DOHH2 (cell line): ENCODE measurements around the gene GGT6.

Experiments used
- H3F3A ChIP-seq: fragments of 200-600 bp; sonication (generic), shearing (Covaris generic); 2 replicates; pipeline ENCODE4 v1.6.0; 2016; ENCODE audit warnings: antibody characterized with exemption, mild to moderate bottlenecking; ENCODE audit not compliant: control insufficient read depth, insufficient read depth
- H3K27ac ChIP-seq: fragments of 200-600 bp; sonication (generic); 2 replicates; pipeline ENCODE4 v1.5.1; 2014; ENCODE audit warnings: low read depth, mild to moderate bottlenecking, low read length, moderate library complexity
- H3K27me3 ChIP-seq: fragments of 200-600 bp; sonication (generic); 2 replicates; pipeline ENCODE4 v1.6.1; 2014; ENCODE audit warnings: mild to moderate bottlenecking, low read length, mixed read lengths; ENCODE audit not compliant: control insufficient read depth
- H3K36me3 ChIP-seq: fragments of 200-600 bp; sonication (generic); 2 replicates; pipeline ENCODE4 v1.6.1; 2014; ENCODE audit warnings: mild to moderate bottlenecking, low read length, moderate library complexity, mixed read lengths; ENCODE audit not compliant: control insufficient read depth
- H3K4me1 ChIP-seq: fragments of 200-600 bp; sonication (generic); 2 replicates; pipeline ENCODE4 v1.6.1; 2014; ENCODE audit warnings: mild to moderate bottlenecking, low read length, mixed read lengths; ENCODE audit not compliant: control insufficient read depth
- H3K4me2 ChIP-seq: fragments of 200-600 bp; sonication (generic); 2 replicates; pipeline ENCODE4 v1.6.0; 2014; ENCODE audit warnings: mild to moderate bottlenecking, low read length, moderate library complexity
- H3K4me3 ChIP-seq: fragments of 200-600 bp; sonication (generic); 2 replicates; pipeline ENCODE4 v1.5.1; 2014; ENCODE audit warnings: mild to moderate bottlenecking, low read length, mixed read lengths
- H3K79me2 ChIP-seq: fragments of 200-600 bp; sonication (generic); 2 replicates; pipeline ENCODE4 v1.6.1; 2014; ENCODE audit warnings: mild to moderate bottlenecking, low read length, mixed read lengths; ENCODE audit not compliant: control insufficient read depth
- H3K9me2 ChIP-seq: fragments of 200-600 bp; sonication (generic); replicated peaks from 2 replicates; pipeline ENCODE4 v1.6.1; 2014; ENCODE audit warnings: mild to moderate bottlenecking, low read length, mixed read lengths; ENCODE audit not compliant: control insufficient read depth
- H3K9me3 ChIP-seq: fragments of 200-600 bp; sonication (generic); 2 replicates; pipeline ENCODE4 v1.6.1; 2014; ENCODE audit warnings: antibody characterized with exemption, low read length, mixed read lengths; ENCODE audit not compliant: control insufficient read depth, insufficient read depth
- H4K20me1 ChIP-seq: fragments of 200-600 bp; sonication (generic); 2 replicates; pipeline ENCODE4 v1.6.0; 2014; ENCODE audit warnings: low read depth, mild to moderate bottlenecking, antibody characterized with exemption, low read length, moderate library complexity; ENCODE audit not compliant: control insufficient read depth, insufficient read depth
- CTCF ChIP-seq: fragments of 200-600 bp; sonication (generic); IDR thresholded peaks from one replicate; pipeline ENCODE4 v1.5.1; 2014; ENCODE audit warnings: antibody characterized with exemption, mild to moderate bottlenecking, low read depth, low read length; ENCODE audit not compliant: poor library complexity, severe bottlenecking
- EZH2phosphoT487 ChIP-seq: fragments of 200-600 bp; sonication (generic); IDR thresholded peaks from 2 replicates; pipeline ENCODE4 v1.6.1; 2017; ENCODE audit warnings: borderline replicate concordance, mild to moderate bottlenecking, antibody characterized with exemption, low read length, moderate library complexity, mixed read lengths

Gene GGT6

GRCh38 chr17:4533523-4534504 is 26.6 kb downstream of the GGT6 start:
- Histone ChIP-seq H3K79me2 (no peaks in the 10 kb centered on the region), H3K9me2 (no peaks in the 10 kb centered on the region), H3K4me1 (no peaks in the 10 kb centered on the region), H3K36me3 (peaks cover 16% of the 10 kb centered on the region), H3K9me3 (no peaks in the 10 kb centered on the region), H3K4me3 (no peak overlapping the region), H3K27me3 (no peaks in the 10 kb centered on the region), H3F3A (peaks cover 4% of the 10 kb centered on the region; the same call in 1 of the 2 replicates), H4K20me1 (no peaks in the 10 kb centered on the region), H3K4me2 (no peak overlapping the region), H3K27ac (no peak overlapping the region)
- TF ChIP-seq CTCF (no peak), EZH2phosphoT487 (no peak)

GRCh38 chr17:4532860-4533522 is 27.4 kb downstream of the GGT6 start:
- Histone ChIP-seq H3K9me3 (no peaks in the 10 kb centered on the region), H3K9me2 (no peaks in the 10 kb centered on the region), H3K4me1 (no peaks in the 10 kb centered on the region), H3K79me2 (no peaks in the 10 kb centered on the region), H3K27me3 (peaks cover 3% of the 10 kb centered on the region), H3K4me3 (no peak overlapping the region), H3K27ac (no peak overlapping the region), H4K20me1 (no peaks in the 10 kb centered on the region), H3K36me3 (peaks cover 8% of the 10 kb centered on the region), H3F3A (peaks cover 3% of the 10 kb centered on the region; the same call in 1 of the 2 replicates), H3K4me2 (no peak overlapping the region)
- no peak for TF ChIP-seq EZH2phosphoT487
- TF ChIP-seq CTCF = no peak

GRCh38 chr17:4531988-4532736 is 28.2 kb downstream of the GGT6 start:
- no peaks in the 10 kb centered on the region for H3K79me2 ChIP-seq
- no peak overlapping the region for H3K4me2 ChIP-seq
- no peaks in the 10 kb centered on the region for H3K4me1 ChIP-seq
- H3K36me3 ChIP-seq = no peaks in the 10 kb centered on the region
- TF ChIP-seq CTCF = no peak
- H3K9me3 ChIP-seq = no peaks in the 10 kb centered on the region
- no peak overlapping the region for H3K27ac ChIP-seq
- peaks cover 10% of the 10 kb centered on the region for H3K27me3 ChIP-seq
- H3K9me2 ChIP-seq = no peaks in the 10 kb centered on the region
- no peaks in the 10 kb centered on the region for H3F3A ChIP-seq
- no peaks in the 10 kb centered on the region for H4K20me1 ChIP-seq
- no peak overlapping the region for H3K4me3 ChIP-seq
